ENCODE results near the gene HTT. TPM values are rescaled to one million over a fixed set of nuclear protein-coding genes. Genes with fewer than 3 reads are reported as not detected.

The HTT gene
- total RNA-seq, 1 experiment from 2014 or later = 64.4 TPM

DNA sequence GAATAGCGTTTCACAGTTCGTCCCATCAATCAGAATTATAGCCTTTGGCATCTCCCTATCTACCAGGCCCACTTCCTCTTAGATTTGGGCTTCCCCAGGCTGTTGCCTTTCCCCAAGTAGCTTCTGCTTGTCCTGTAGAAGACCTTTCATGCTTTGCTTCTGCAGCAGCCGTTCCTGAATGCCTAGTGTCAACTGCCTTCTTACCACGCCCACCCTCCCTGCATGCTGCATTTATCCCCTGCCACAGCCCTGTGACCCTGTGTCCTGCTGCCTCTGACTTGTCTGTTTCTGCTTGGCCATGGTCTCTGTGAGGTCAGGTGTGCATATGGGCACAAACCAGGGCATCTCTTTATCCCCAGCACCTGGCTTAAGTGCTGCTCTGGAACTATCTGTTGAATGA, 56.3 kb downstream of the HTT start:
- Histone ChIP-seq H3K4ac (ENCODE audit: low read depth, low read length) (no peak overlapping the region), H3K27me3 (ENCODE audit: insufficient read depth, low read length) (no peaks in the 10 kb centered on the region), H4K20me1 (ENCODE audit: control insufficient read depth, insufficient read depth, insufficient read length) (no peaks in the 10 kb centered on the region), H3K23me2 (ENCODE audit: insufficient read length, low read depth, low read length, poor library complexity, severe bottlenecking) (no peaks in the 10 kb centered on the region), H4K5ac (ENCODE audit: insufficient read length, low read depth, low read length) (no peak overlapping the region), H2AK5ac (ENCODE audit: insufficient read length, low read length) (no peak overlapping the region), H3K9ac (ENCODE audit: extremely low read depth, insufficient read length, low read length) (no peak overlapping the region), H2BK120ac (ENCODE audit: low read depth, low read length, poor library complexity, severe bottlenecking) (no peak overlapping the region), H4K91ac (ENCODE audit: insufficient read length, low read depth, low read length) (no peak overlapping the region), H2BK15ac (ENCODE audit: low read depth, low read length) (no peak overlapping the region), H3K23ac (ENCODE audit: insufficient read length, low read depth, low read length) (no peak overlapping the region), H3T11ph (ENCODE audit: low read length) (no peak overlapping the region), H3K27ac (ENCODE audit: insufficient read length, low read depth, low read length) (no peak overlapping the region), H3K14ac (ENCODE audit: insufficient read depth, low read length) (no peak overlapping the region), H2BK5ac (ENCODE audit: insufficient read length, low read length) (no peak overlapping the region), H2AFZ (ENCODE audit: low read length) (no peak overlapping the region), H4K8ac (replicated peaks; ENCODE audit: insufficient read length, low read depth, low read length) (no peak overlapping the region), H3K79me1 (ENCODE audit: insufficient read depth, low read depth, low read length, poor library complexity, severe bottlenecking) (no peaks in the 10 kb centered on the region), H3K4me1 (ENCODE audit: insufficient read depth, low read length) (no peaks in the 10 kb centered on the region), H3K79me2 (ENCODE audit: insufficient read depth, low read length) (no peaks in the 10 kb centered on the region), H3K4me2 (ENCODE audit: insufficient read depth, insufficient read length, low read length) (no peak overlapping the region), H3K18ac (ENCODE audit: insufficient read length, low read depth, low read length) (no peak overlapping the region), H3K56ac (ENCODE audit: insufficient read length, low read depth, low read length) (no peak overlapping the region), H3K9me3 (ENCODE audit: control insufficient read depth, low read depth, low read length) (no peaks in the 10 kb centered on the region), H2BK12ac (ENCODE audit: insufficient read length, low read depth, low read length) (no peak overlapping the region), H2BK20ac (ENCODE audit: low read depth, low read length, poor library complexity, severe bottlenecking) (no peak overlapping the region)
- no peak for TF ChIP-seq CTCF (conservative IDR thresholded peaks at IDR 0.05)
- no peaks in the 10 kb centered on the region; the same call in 1 of the 2 replicates for H3K27me3 Mint-ChIP-seq (ENCODE audit: low read depth)
- H3K4me3 Mint-ChIP-seq = no peak overlapping the region
- no peak for DNase-seq
- no CpG with 5 or more reads among the region's 4 CpGs for WGBS (ENCODE audit: extremely low coverage, insufficient read length, low lambda C conversion rate)
- H3K36me3 Mint-ChIP-seq (ENCODE audit: insufficient read depth in 1 of 3, low read depth in 3 of 3) = peaks cover 41 to 87% (median 83%) of the 10 kb centered on the region in 3 experiments; a peak in 6 of 7 replicates
- H3K9me3 Mint-ChIP-seq = no peaks in the 10 kb centered on the region
- 0 out of 7 replicates have a peak overlapping the region, but pooled peaks of 1 of the 3 experiments have one; percentile 14 for H3K27ac Mint-ChIP-seq
- H3K4me1 Mint-ChIP-seq = no peaks in the 10 kb centered on the region
